Gastroesophageal sphincter (tissue), 3 donors: Measurements from ENCODE around the gene ZNF333.

Experiments
- CTCF ChIP-seq, 4 experiments: fragments of 200-600 bp in 2 of 4; fragments of 450-650 bp in 2 of 4; sonication (generic) in 1 of 4; IDR thresholded peaks; one replicate each; pipeline ENCODE4 v1.5.1; 2017 to 2019; ENCODE audit warnings: antibody characterized with exemption in 4 of 4, mild to moderate bottlenecking in 2 of 4, moderate library complexity in 2 of 4
- POLR2A ChIP-seq, 2 donors: fragments of 450-650 bp; IDR thresholded peaks; one replicate each; pipeline ENCODE4 v1.6.1; 2017; ENCODE audit warnings: antibody characterized with exemption in 2 of 2, mild to moderate bottlenecking in 2 of 2, moderate library complexity in 1 of 2

- TF ChIP-seq CTCF (IDR thresholded peaks at IDR 0.05) (no peak), POLR2A (IDR thresholded peaks at IDR 0.05) (no peak)
These were observed 34.1 kb upstream of the ZNF333 start for GRCh38 chr19:14655726-14656125.
